NT2/D1 (cell line): ENCODE data around the gene ELMO1.

Source experiments
- SUZ12 ChIP-seq: IDR thresholded peaks from 2 replicates; pipeline ENCODE4 v1.6.1; 2011; ENCODE audit not compliant: insufficient read length, insufficient read depth; ENCODE audit errors: extremely low read depth
- YY1 ChIP-seq: IDR thresholded peaks from 2 replicates; pipeline ENCODE4 v1.6.1; 2011; ENCODE audit not compliant: insufficient read length, insufficient read depth
- ZNF274 ChIP-seq: IDR thresholded peaks from 2 replicates; pipeline ENCODE4 v1.6.1; 2011; ENCODE audit warnings: mild to moderate bottlenecking, low read depth, low read length

DNA sequence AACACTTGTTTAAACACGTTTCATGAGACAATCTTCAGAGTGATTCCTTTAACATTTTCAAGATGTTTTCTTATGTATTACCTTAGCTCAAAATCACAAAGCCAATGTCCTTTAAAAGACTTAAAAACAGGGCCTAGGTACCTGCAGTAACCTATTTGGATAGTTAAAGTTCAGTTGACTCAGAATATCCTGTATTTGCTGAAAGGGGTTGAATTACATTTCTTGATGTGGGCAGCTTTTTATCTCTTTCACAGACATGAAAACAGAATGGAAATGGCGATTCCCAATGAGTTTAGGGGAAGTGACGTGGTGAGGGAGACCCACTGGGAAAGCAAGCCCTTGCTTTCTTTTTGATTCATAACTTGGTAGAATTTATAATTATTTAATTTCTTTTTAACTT is 400.0 kb downstream of the ELMO1 start:
- no peak for TF ChIP-seq YY1
- no peak for TF ChIP-seq SUZ12
- no peak for TF ChIP-seq ZNF274
